Right cardiac atrium (tissue), 5 donors: ENCODE results near the gene BICRA. TPM values are rescaled to one million over a fixed set of nuclear protein-coding genes. Genes with fewer than 3 reads are reported as not detected.

Experiments
- ATAC-seq, 2 donors: fragments of 200-7000 bp; cut with Tn5 transposase; one replicate each; pipeline versions ENCODE4 v1.8.0 to v1.9.1; 2020; ENCODE audit warnings: moderate library complexity in 2 of 2, mild to moderate bottlenecking in 1 of 2
- DNase-seq, 3 donors: peaks; one replicate each; pipeline ENCODE4 v3.0.0-alpha.2; 2020
- H3K27ac ChIP-seq: one replicate; pipeline ENCODE4 v1.5.1; 2013; ENCODE audit warnings: mild to moderate bottlenecking, low read length, control low read depth, moderate library complexity
- H3K27me3 ChIP-seq: one replicate; pipeline ENCODE4 v1.6.1; 2013; ENCODE audit not compliant: control insufficient read depth, insufficient read depth
- H3K4me1 ChIP-seq: one replicate; pipeline ENCODE4 v1.6.1; 2013; ENCODE audit warnings: low read length; ENCODE audit not compliant: control insufficient read depth, insufficient read depth
- H3K4me3 ChIP-seq: one replicate; pipeline ENCODE4 v1.5.1; 2013; ENCODE audit warnings: low read length, control low read depth
- H3K9me3 ChIP-seq: one replicate; pipeline ENCODE4 v1.6.1; 2013; ENCODE audit warnings: low read length; ENCODE audit not compliant: control insufficient read depth
- WGBS: extraction: QIAGEN DNeasy Blood & Tissue Kit; methylation state at CpG from one replicate; pipeline ENCODE4 v1.1.7; 2013; 5-methylcytosine and 5-hydroxymethylcytosine counted together
- intact Hi-C, 4 donors: fragments of 100-400 bp; cut with DNase I; formaldehyde crosslinking; loops; one replicate each; pipeline versions ENCODE4 v1.11.0 to v1.14.0; 2022 to 2023
- polyA plus RNA-seq: library from polyadenylated mRNA; stranded (reverse); fragments of 200-250 nt; gene quantifications from one replicate; pipeline ENCODE4 v1.2.3, GENCODE V29; 2013
- total RNA-seq, 4 donors: library from RNA; stranded (reverse); fragmentation: NEBNext Ultra II Directional; extraction: Animal tissue kit (Norgen Biotek cat#: 25700); gene quantifications; one replicate each; pipeline ENCODE4 v1.2.1, GENCODE V29; 2021
- donor health status: healthy with polysubstance abuse.
- donor health status: DM: no; HTN: yes; CAD: no.
- donor health status: DM: no; HTN: no; CAD: no.
- donor health status: DM: no; HTN: yes; CAD: no; lungs with severe emphysema.
- donor health status: DM: yes; HTN: yes; CAD: no.

Gene BICRA
- total and polyA plus RNA-seq, 5 donors = 9.2 to 13.6 (median 9.9) TPM

DNA sequence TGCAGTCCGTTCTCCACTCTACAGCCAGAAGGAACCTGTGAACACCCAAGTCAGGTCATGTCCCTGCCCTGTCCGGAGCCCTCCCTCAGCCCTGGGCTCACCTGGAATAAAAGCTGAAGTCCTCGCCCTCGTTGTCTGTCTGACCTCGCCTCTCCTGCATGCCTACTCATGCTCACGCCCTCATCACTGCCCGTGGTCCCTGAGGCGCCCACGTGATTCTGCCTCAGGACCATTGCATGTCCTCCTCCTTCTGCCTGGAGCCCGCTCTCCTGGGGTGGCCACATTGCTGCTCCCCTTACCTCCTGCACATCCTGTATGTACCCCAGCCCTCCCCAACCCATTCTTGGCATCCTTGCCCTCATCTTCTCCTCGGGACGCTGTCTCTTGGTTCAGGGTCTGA is 42.2 kb downstream of the BICRA start:
- intact Hi-C loops = no loop called here
- ATAC-seq = peak; percentile 7
- Histone ChIP-seq H3K4me3 (no peak overlapping the region), H3K4me1 (no peaks in the 10 kb centered on the region), H3K27me3 (no peaks in the 10 kb centered on the region), H3K9me3 (no peaks in the 10 kb centered on the region), H3K27ac (no peak overlapping the region)
- peak in 2 of 3 donors; percentile 28 to 37 for DNase-seq
- WGBS = 96% methylated on average over 12 of the region's 12 CpGs

DNA sequence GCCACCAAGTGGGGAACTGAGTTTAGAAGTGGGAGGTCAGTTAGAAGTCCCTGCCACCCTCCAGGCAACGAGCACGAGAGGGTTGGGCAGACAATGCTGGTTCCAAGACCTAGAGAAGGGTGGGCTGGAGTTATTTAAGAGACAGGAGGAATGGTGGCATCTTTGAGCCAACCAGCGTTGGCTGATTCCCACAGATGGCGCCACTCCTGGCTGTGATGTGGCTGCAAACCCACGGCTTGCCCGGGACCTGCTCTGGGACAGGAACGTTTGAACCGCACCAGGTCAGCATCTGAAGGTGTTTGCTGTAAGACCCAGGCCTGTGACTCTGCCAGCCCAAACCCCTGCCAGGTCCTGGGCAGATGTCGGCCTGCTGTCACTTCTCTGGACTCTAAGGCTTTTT is 42.8 kb downstream of the BICRA start:
- no peaks in the 10 kb centered on the region for H3K27me3 ChIP-seq
- no peaks in the 10 kb centered on the region for H3K4me1 ChIP-seq
- no peaks in the 10 kb centered on the region for H3K9me3 ChIP-seq
- no peak overlapping the region for H3K4me3 ChIP-seq
- ATAC-seq (peak; percentile 9 to 10), DNase-seq (peak in 1 of 3 donors; percentile 45)
- H3K27ac ChIP-seq = no peak overlapping the region
- intact Hi-C loops = no loop called here
- WGBS = 71% methylated on average over 9 of the region's 9 CpGs

DNA sequence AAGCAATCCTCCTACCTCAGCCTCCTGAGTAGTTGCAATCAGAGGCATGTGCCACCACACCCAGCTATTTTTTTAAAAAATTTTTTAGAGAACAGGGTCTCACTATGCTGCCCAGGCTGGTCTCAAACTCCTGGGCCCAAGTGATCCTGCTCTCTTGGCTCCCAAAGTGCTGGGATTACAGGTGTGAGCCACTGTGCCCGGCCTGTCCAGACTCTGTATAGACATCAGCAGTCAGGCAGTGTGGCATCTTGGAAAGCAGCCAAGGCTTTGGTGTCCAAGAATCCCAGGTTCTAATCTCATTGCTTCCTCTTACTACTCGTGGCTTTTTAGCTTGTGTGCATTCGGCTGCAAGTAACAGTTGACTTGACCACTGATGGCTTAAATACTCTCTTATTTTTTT is 43.4 kb downstream of the BICRA start:
- DNase-seq (peak in 1 of 3 donors; percentile 18), ATAC-seq (no peak)
- Histone ChIP-seq H3K27ac (no peak overlapping the region), H3K4me1 (no peaks in the 10 kb centered on the region), H3K27me3 (no peaks in the 10 kb centered on the region), H3K4me3 (no peak overlapping the region), H3K9me3 (no peaks in the 10 kb centered on the region)
- intact Hi-C loops = no loop called here
- WGBS = 55% methylated on average over 3 of the region's 3 CpGs

- DNase-seq (peak in 2 of 3 donors; percentile 19 to 32), ATAC-seq (no peak)
- Histone ChIP-seq H3K4me1 (peaks cover 5% of the 10 kb centered on the region), H3K4me3 (no peak overlapping the region), H3K9me3 (no peaks in the 10 kb centered on the region), H3K27me3 (no peaks in the 10 kb centered on the region), H3K27ac (no peak overlapping the region)
- intact Hi-C loops = no loop called here
- WGBS = 96% methylated on average over 13 of the region's 13 CpGs
These were observed 44.9 kb downstream of the BICRA start for GRCh38 chr19:47653856-47654255.

GRCh38 chr19:47657719-47658118 is 48.8 kb downstream of the BICRA start:
- intact Hi-C loops = loop anchor here in 1 of 4 donors (5.0 kb wide), 1 partner anchor 45 kb away; no protein-coding TSS in a partner anchor
- Histone ChIP-seq H3K9me3 (no peaks in the 10 kb centered on the region), H3K27ac (no peak overlapping the region), H3K4me1 (peaks cover 23% of the 10 kb centered on the region), H3K4me3 (no peak overlapping the region), H3K27me3 (no peaks in the 10 kb centered on the region)
- WGBS = 82% methylated on average over 3 of the region's 3 CpGs
- DNase-seq (no peak), ATAC-seq (no peak)

DNA sequence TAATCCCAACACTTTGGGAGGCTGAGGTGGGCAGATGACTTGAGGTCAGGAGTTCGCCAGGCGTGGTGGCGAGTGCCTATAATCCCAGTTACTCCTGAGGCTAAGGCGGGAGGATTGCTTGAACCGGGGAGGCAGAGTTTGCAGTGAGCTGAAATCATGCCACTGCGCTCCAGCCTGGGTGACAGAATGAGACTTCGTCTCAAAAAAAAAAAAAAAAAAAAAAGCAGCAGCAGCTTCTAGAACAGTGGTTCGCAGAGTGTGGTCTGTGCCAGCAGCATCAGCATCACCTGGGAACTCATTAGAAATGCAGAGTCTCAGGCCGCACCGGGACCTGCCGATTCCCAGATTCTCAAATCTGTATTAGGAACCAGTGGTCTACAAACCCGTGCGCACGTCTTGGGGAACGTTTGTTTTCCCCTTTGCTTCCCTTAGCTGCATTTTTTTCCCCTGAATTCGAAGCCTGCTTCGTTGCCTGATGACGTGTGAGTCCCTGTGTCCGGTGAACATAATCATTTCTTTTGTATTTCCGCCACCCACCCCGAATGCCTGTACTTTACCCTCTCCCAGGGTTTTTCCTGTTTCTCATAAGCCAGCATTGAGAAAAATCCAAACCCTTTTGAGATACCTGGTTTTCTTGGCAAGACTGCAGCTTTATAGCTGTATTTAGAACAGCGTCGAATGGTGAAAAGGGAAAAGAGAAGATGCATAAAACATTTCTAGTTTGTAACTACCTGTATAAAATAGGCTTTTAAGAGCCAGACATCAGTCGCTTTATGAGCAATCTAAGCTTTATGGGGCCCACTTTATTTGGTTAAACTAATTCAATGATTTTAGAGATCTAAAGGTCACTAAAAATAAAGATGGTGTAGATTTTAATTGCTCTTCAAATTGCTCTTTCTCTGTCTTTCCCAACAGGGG is 49.8 kb downstream of the BICRA start:
- Histone ChIP-seq H3K4me1 (peaks cover 24% of the 10 kb centered on the region), H3K27ac (no peak overlapping the region), H3K27me3 (no peaks in the 10 kb centered on the region), H3K9me3 (no peaks in the 10 kb centered on the region), H3K4me3 (no peak overlapping the region)
- WGBS = 65% methylated on average over 24 of the region's 24 CpGs
- DNase-seq (peak in 2 of 3 donors; percentile 27 to 30), ATAC-seq (no peak)
- intact Hi-C loops = loop anchor here in 1 of 4 donors (5.0 kb wide), 1 partner anchor 46 kb away; no protein-coding TSS in a partner anchor

DNA sequence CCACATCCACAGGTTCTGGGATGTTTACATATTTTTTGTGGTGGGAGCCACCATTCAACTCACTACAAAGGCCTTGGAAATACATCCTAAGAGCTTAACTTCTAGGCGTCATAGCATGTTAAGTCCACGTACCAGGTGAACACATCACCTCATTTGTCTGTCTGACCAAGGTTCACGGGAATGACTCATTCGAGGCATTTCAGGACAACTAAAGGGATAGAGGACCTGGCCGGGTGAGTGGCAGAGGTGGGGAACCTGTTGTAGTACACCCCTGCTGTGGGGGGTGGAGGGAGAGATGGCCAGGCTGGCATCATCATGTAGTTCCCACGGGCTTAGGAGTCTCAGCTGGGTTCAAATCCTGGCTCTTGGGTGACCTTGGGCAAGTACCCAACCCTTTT is 51.5 kb downstream of the BICRA start:
- WGBS = 92% methylated on average over 6 of the region's 6 CpGs
- H3K9me3 ChIP-seq = no peaks in the 10 kb centered on the region
- H3K27me3 ChIP-seq = no peaks in the 10 kb centered on the region
- intact Hi-C loops = loop anchor here in 2 of 4 donors (10.0 kb wide), 2 partner anchors 46 to 56 kb away; partner anchors contain the start of gene BICRA (in 1 of the 2)
- peaks cover 30% of the 10 kb centered on the region for H3K4me1 ChIP-seq
- no peak overlapping the region for H3K4me3 ChIP-seq
- ATAC-seq = no peak
- peak overlapping the region; percentile 58 for H3K27ac ChIP-seq
- peak in 1 of 3 donors; percentile 2 for DNase-seq

DNA sequence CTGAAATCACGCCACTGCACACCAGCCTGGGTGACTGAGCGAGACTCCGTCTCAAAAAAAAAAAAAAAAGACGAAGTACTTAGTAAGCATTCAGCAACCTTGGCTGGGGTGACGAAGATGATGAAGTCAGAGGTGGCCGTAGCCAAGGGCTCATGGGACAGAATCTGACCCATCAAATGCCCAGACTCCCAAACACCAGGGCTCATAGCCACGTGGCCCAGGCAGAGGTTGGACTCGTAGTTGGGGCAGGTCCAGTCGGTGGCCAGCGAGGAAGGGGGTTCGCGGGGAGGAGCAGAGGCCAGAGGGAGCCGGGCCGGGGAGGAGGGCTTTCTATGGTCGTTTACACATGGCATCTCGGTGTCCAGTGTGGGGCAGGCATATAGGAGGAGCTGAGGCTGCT is 52.2 kb downstream of the BICRA start:
- 77% methylated on average over 16 of the region's 16 CpGs for WGBS
- Histone ChIP-seq H3K4me3 (no peak overlapping the region), H3K9me3 (no peaks in the 10 kb centered on the region), H3K27me3 (no peaks in the 10 kb centered on the region), H3K27ac (peak overlapping the region; percentile 78), H3K4me1 (peaks cover 33% of the 10 kb centered on the region)
- DNase-seq (peak; percentile 72 to 76 (median 73)), ATAC-seq (peak in 1 of 2 donors; percentile 17)
- intact Hi-C loops = loop anchor here in 2 of 4 donors (10.0 kb wide), 2 partner anchors 46 to 56 kb away; partner anchors contain the start of gene BICRA (in 1 of the 2)

GRCh38 chr19:47661611-47662010 is 52.7 kb downstream of the BICRA start:
- Histone ChIP-seq H3K4me1 (peaks cover 33% of the 10 kb centered on the region), H3K4me3 (no peak overlapping the region), H3K27ac (peak overlapping the region; percentile 78), H3K9me3 (no peaks in the 10 kb centered on the region), H3K27me3 (no peaks in the 10 kb centered on the region)
- ATAC-seq (no peak), DNase-seq (peak in 1 of 3 donors; percentile 54)
- intact Hi-C loops = loop anchor here in 2 of 4 donors (10.0 kb wide), 2 partner anchors 47 to 57 kb away; partner anchors contain the start of gene BICRA (in 1 of the 2)
- 85% methylated on average over 4 of the region's 4 CpGs for WGBS

DNA sequence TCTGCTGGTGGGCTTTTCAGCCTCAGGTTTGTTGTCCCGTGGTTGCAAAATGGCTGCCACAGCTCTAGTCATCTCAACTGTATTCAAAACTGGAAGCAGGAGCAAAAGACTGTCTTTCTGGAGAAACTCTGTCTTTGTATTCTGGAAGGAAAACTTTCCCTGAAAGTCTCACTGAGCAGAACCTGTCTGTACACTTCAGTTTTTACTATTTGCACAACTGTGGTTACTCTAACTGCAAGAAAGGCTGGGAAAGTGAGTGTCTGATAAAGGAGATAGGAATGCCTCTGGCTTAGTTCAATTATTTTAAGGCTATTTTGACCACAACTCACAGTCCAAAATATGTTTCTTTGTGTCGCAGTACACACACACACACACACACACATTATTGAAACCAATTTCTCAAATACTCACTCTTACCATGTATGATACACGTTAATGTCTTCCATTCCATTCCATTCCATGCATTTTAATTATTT is 54.5 kb downstream of the BICRA start:
- H3K4me3 ChIP-seq = no peak overlapping the region
- no peaks in the 10 kb centered on the region for H3K9me3 ChIP-seq
- H3K4me1 ChIP-seq = peaks cover 35% of the 10 kb centered on the region
- no peak for DNase-seq
- intact Hi-C loops = loop anchor here in 2 of 4 donors (10.0 kb wide), 2 partner anchors 49 to 59 kb away; partner anchors contain the start of gene BICRA (in 1 of the 2)
- 59% methylated on average over 3 of the region's 3 CpGs for WGBS
- no peaks in the 10 kb centered on the region for H3K27me3 ChIP-seq
- peak overlapping the region; percentile 95 for H3K27ac ChIP-seq
- ATAC-seq = peak in 1 of 2 donors; percentile 1
